ENCODE measurements around the gene DNAH17. TPM values are rescaled to one million over a fixed set of nuclear protein-coding genes. Genes with fewer than 3 reads are reported as not detected.

Gene DNAH17
- polyA plus RNA-seq, 1 of the 3 experiments (the other 2 are of a cell fraction) = not detected

DNA sequence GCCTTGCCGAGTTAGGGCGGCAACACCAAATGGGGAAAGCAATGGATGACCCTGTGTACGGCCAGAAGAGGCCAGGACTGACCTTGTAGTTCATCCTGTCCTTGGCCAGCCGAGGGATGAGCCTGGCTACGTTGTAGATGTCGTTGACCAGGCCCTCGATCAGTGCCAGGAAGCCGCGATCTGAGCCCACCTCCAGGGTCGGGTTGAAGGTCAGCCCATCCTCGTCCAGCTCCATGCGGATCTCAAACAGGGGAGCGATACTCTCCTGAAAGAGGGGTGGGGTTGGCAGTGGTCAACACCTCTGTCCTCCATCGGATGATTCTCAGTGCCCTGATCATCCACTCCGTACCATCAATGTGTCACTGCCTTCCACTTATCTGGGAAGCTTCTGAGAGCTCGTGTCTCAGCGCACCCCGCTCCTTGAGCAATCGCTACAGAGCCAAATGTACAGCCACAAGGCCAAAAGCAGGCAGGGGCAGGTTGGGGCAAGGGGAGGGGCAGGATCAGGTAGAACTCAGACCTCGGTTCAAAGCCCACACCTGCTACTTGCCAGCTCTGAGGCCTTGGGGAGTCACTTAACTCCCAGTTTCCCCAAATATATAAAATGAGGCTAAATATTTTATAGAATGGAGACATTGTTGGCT is 39.9 kb downstream of the DNAH17 start:
- Histone ChIP-seq H3K27ac (ENCODE audit: low read depth in 2 of 2, low read length in 1 of 2) (no peak overlapping the region), H3K4me2 (no peak overlapping the region), H4K20me1 (ENCODE audit: insufficient read depth) (no peaks in the 10 kb centered on the region), H3K9me3 (no peaks in the 10 kb centered on the region), H3K9me2 (no peaks in the 10 kb centered on the region), H3K79me2 (ENCODE audit: insufficient read depth) (no peaks in the 10 kb centered on the region), H3K36me3 (replicated peaks in 1 of 2; ENCODE audit: control insufficient read depth in 1 of 2, insufficient read depth in 2 of 2, low read length in 1 of 2) (no peaks in the 10 kb centered on the region), H3K9ac (no peak overlapping the region), H3F3A (replicated peaks; ENCODE audit: insufficient read depth) (no peaks in the 10 kb centered on the region), H3K27me3 (ENCODE audit: insufficient read depth) (no peaks in the 10 kb centered on the region), H2AFZ (ENCODE audit: low read depth) (no peak overlapping the region), H3K4me1 (ENCODE audit: control insufficient read depth in 1 of 2, insufficient read depth in 2 of 2, low read depth in 1 of 2, low read length in 1 of 2) (peaks cover 0 to 4% of the 10 kb centered on the region in 2 experiments; a peak in 1 of 4 replicates), H3K4me3 (ENCODE audit: low read depth in 2 of 2, low read length in 1 of 2) (no peak overlapping the region)
- ChIA-PET CTCF (interaction anchor here (1.1 to 1.6 kb wide), 3 partner anchors 23 to 179 kb away, joined by 3 to 5 read pairs (median 3); no protein-coding TSS in a partner anchor), POLR2A (no interaction called here)
- no peak for DNase-seq
- 93% methylated on average over 18 of the region's 20 CpGs for WGBS (ENCODE audit: low lambda C conversion rate)
- TF ChIP-seq EP300 (IDR thresholded peaks at IDR 0.05; ENCODE audit: borderline replicate concordance in 1 of 2, low read depth in 1 of 2, low read length in 1 of 2) = no peak
- no peak for TF ChIP-seq POLR2AphosphoS5 (IDR thresholded peaks at IDR 0.05; ENCODE audit: low read depth, low read length)
- TF ChIP-seq, protein P1, sequence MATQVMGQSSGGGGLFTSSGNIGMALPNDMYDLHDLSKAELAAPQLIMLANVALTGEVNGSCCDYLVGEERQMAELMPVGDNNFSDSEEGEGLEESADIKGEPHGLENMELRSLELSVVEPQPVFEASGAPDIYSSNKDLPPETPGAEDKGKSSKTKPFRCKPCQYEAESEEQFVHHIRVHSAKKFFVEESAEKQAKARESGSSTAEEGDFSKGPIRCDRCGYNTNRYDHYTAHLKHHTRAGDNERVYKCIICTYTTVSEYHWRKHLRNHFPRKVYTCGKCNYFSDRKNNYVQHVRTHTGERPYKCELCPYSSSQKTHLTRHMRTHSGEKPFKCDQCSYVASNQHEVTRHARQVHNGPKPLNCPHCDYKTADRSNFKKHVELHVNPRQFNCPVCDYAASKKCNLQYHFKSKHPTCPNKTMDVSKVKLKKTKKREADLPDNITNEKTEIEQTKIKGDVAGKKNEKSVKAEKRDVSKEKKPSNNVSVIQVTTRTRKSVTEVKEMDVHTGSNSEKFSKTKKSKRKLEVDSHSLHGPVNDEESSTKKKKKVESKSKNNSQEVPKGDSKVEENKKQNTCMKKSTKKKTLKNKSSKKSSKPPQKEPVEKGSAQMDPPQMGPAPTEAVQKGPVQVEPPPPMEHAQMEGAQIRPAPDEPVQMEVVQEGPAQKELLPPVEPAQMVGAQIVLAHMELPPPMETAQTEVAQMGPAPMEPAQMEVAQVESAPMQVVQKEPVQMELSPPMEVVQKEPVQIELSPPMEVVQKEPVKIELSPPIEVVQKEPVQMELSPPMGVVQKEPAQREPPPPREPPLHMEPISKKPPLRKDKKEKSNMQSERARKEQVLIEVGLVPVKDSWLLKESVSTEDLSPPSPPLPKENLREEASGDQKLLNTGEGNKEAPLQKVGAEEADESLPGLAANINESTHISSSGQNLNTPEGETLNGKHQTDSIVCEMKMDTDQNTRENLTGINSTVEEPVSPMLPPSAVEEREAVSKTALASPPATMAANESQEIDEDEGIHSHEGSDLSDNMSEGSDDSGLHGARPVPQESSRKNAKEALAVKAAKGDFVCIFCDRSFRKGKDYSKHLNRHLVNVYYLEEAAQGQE (IDR thresholded peaks at IDR 0.05; ENCODE audit: low read depth, low read length) = no peak
- no peak for TF ChIP-seq TCF12 (IDR thresholded peaks at IDR 0.05)
- no peak for TF ChIP-seq RFX5 (IDR thresholded peaks at IDR 0.05; ENCODE audit: low read length)
- TF ChIP-seq FOSL2 (IDR thresholded peaks at IDR 0.05; ENCODE audit: borderline replicate concordance, low read depth) = no peak
- no peak for TF ChIP-seq FOXJ3 (CRISPR knock-in tag; IDR thresholded peaks at IDR 0.05)
- TF ChIP-seq NFIC (IDR thresholded peaks at IDR 0.05; ENCODE audit: borderline replicate concordance) = no peak
- TF ChIP-seq RAD21 (IDR thresholded peaks at IDR 0.05; ENCODE audit: low read length) = no peak
- TF ChIP-seq RCOR1 (IDR thresholded peaks at IDR 0.05; ENCODE audit: low read length) = no peak
- TF ChIP-seq NRF1 (IDR thresholded peaks at IDR 0.05; ENCODE audit: low read depth, low read length) = no peak

- no peaks in the 10 kb centered on the region for H3F3A ChIP-seq (replicated peaks; ENCODE audit: insufficient read depth)
- no peak overlapping the region for H3K4me2 ChIP-seq
- CTCF ChIA-PET = interaction anchor here (1.6 to 1.7 kb wide), 2 partner anchors 38 to 181 kb away, joined by 3 read pairs; no protein-coding TSS in a partner anchor
- peaks cover 0 to 4% of the 10 kb centered on the region in 2 experiments; a peak in 1 of 4 replicates for H3K4me1 ChIP-seq (ENCODE audit: control insufficient read depth in 1 of 2, insufficient read depth in 2 of 2, low read depth in 1 of 2, low read length in 1 of 2)
- H3K27me3 ChIP-seq (ENCODE audit: insufficient read depth) = no peaks in the 10 kb centered on the region
- H3K9me2 ChIP-seq = no peaks in the 10 kb centered on the region
- no peak overlapping the region for H2AFZ ChIP-seq (ENCODE audit: low read depth)
- WGBS (ENCODE audit: low lambda C conversion rate) = 76% methylated on average over 19 of the region's 19 CpGs
- no peaks in the 10 kb centered on the region for H3K9me3 ChIP-seq
- H3K4me3 ChIP-seq (ENCODE audit: low read depth in 2 of 2, low read length in 1 of 2) = no peak overlapping the region
- POLR2A ChIA-PET = no interaction called here
- no peak overlapping the region for H3K9ac ChIP-seq
- no peak overlapping the region for H3K27ac ChIP-seq (ENCODE audit: low read depth in 2 of 2, low read length in 1 of 2)
- H3K36me3 ChIP-seq (replicated peaks in 1 of 2; ENCODE audit: control insufficient read depth in 1 of 2, insufficient read depth in 2 of 2, low read length in 1 of 2) = no peaks in the 10 kb centered on the region
- no peaks in the 10 kb centered on the region for H4K20me1 ChIP-seq (ENCODE audit: insufficient read depth)
- no peaks in the 10 kb centered on the region for H3K79me2 ChIP-seq (ENCODE audit: insufficient read depth)
- no peak for TF ChIP-seq EZH2phosphoT487 (IDR thresholded peaks at IDR 0.05; ENCODE audit: borderline replicate concordance, low read depth)
- TF ChIP-seq, protein P1 (IDR thresholded peaks at IDR 0.05; ENCODE audit: low read depth, low read length) = no peak
- TF ChIP-seq GABPA (IDR thresholded peaks at IDR 0.05; ENCODE audit: low read depth) = no peak
- TF ChIP-seq FOXM1 (IDR thresholded peaks at IDR 0.05; ENCODE audit: low read depth) = no peak
- no peak for TF ChIP-seq TEAD4 (IDR thresholded peaks at IDR 0.05; ENCODE audit: borderline replicate concordance, insufficient read depth)
- no peak for TF ChIP-seq ELF1 (IDR thresholded peaks at IDR 0.05)
- TF ChIP-seq NFIC (IDR thresholded peaks at IDR 0.05; ENCODE audit: borderline replicate concordance) = no peak
- no peak for TF ChIP-seq MAX (IDR thresholded peaks at IDR 0.05; ENCODE audit: low read depth)
- no peak for TF ChIP-seq JUND (IDR thresholded peaks at IDR 0.05)
- TF ChIP-seq YY1 (IDR thresholded peaks at IDR 0.05; ENCODE audit: low read depth) = no peak
- TF ChIP-seq TCF12 (IDR thresholded peaks at IDR 0.05) = no peak
- TF ChIP-seq CHD2 (IDR thresholded peaks at IDR 0.05; ENCODE audit: low read length, partially characterized antibody) = no peak
- no peak for DNase-seq
Measured at GRCh38 chr17:78535273-78536197, 41.7 kb downstream of the DNAH17 start.

Data from SK-N-SH (cell line).